ENCODE results near the gene SESTD1. TPM values are rescaled to one million over a fixed set of nuclear protein-coding genes. Genes with fewer than 3 reads are reported as not detected.

SESTD1 gene
- total and polyA plus RNA-seq, 2 of the 13 experiments (the other 11 are each of a cell fraction or from before 2014, with no cell fraction given): 74.4 to 101 TPM

- TF ChIP-seq ZHX2 (IDR thresholded peaks at IDR 0.05; ENCODE audit: low read depth): no peak
- no peak for TF ChIP-seq ZHX2 (CRISPR knock-in tag; IDR thresholded peaks at IDR 0.05; ENCODE audit: borderline replicate concordance)
- no peak for TF ChIP-seq PBX2 (CRISPR knock-in tag; IDR thresholded peaks at IDR 0.05)
- TF ChIP-seq RBM22 (optimal IDR thresholded peaks at IDR 0.05; ENCODE audit: low read length): peak; percentile 58
- no peak for TF ChIP-seq HNRNPK (IDR thresholded peaks at IDR 0.05; ENCODE audit: low read depth, low read length, poor library complexity, severe bottlenecking)
- TF ChIP-seq TEF (CRISPR knock-in tag; IDR thresholded peaks at IDR 0.05): no peak
- no peak for TF ChIP-seq REST (IDR thresholded peaks at IDR 0.05; ENCODE audit: borderline replicate concordance in 1 of 2, low read depth in 1 of 2, low read length in 2 of 2)
- TF ChIP-seq MTERF4 (CRISPR knock-in tag; IDR thresholded peaks at IDR 0.05): no peak
- no peak for TF ChIP-seq E2F1 (CRISPR knock-in tag; IDR thresholded peaks at IDR 0.05)
These were observed 45.6 kb downstream of the SESTD1 start (continued) for GRCh38 chr2:179218848-179219594.

All from HepG2 (cell line).